Gastroesophageal sphincter (tissue), 4 donors: ENCODE measurements around the gene STAM. TPM values are rescaled to one million over a fixed set of nuclear protein-coding genes. Genes with fewer than 3 reads are reported as not detected.

Experiments used
- ATAC-seq: fragments of 150-250 bp; one replicate; pipeline ENCODE4 v1.9.1; 2016; ENCODE audit warnings: mild to moderate bottlenecking, moderate library complexity
- H3K27ac ChIP-seq, 4 donors: fragments of 200-600 bp; sonication (generic) in 3 of 4; 1 replicate in 3 of 4; 2 replicates in 1 of 4; pipeline ENCODE4 v1.5.1; 2016 to 2019
- H3K27me3 ChIP-seq: fragments of 200-600 bp; sonication (generic); one replicate; pipeline ENCODE4 v1.5.1; 2019
- H3K36me3 ChIP-seq, 2 donors: fragments of 200-600 bp; sonication (generic); one replicate each; pipeline ENCODE4 v1.5.1; 2019; ENCODE audit warnings: control low read depth in 1 of 2
- H3K4me1 ChIP-seq, 3 donors: fragments of 200-600 bp; sonication (generic); 1 replicate in 2 of 3; 2 replicates in 1 of 3; pipeline ENCODE4 v1.5.1; 2016 to 2019; ENCODE audit warnings: control low read depth in 2 of 3
- H3K4me3 ChIP-seq, 2 donors: fragments of 200-600 bp; sonication (generic); one replicate each; pipeline ENCODE4 v1.5.1; 2019; ENCODE audit warnings: mild to moderate bottlenecking in 1 of 2, moderate library complexity in 1 of 2
- H3K9me3 ChIP-seq, 3 donors: fragments of 200-600 bp; sonication (generic); one replicate each; pipeline ENCODE4 v1.5.1; 2017 to 2019; ENCODE audit warnings: control low read depth in 2 of 3
- EP300 ChIP-seq: sonication (generic); formaldehyde crosslinking; IDR thresholded peaks from one replicate; pipeline ENCODE4 v1.6.1; 2017; ENCODE audit warnings: antibody characterized with exemption, mild to moderate bottlenecking
- POLR2A ChIP-seq, 2 donors: fragments of 450-650 bp; IDR thresholded peaks; one replicate each; pipeline ENCODE4 v1.6.1; 2017; ENCODE audit warnings: antibody characterized with exemption in 2 of 2, mild to moderate bottlenecking in 2 of 2, moderate library complexity in 1 of 2
- POLR2AphosphoS5 ChIP-seq: sonication (generic); formaldehyde crosslinking; IDR thresholded peaks from one replicate; pipeline ENCODE4 v1.6.1; 2017; ENCODE audit warnings: antibody characterized with exemption
- WGBS, 2 donors: methylation state at CpG; one replicate each; pipeline ENCODE4 v1.1.5; 2018; ENCODE audit warnings: low coverage in 1 of 2; 5-methylcytosine and 5-hydroxymethylcytosine counted together
- total RNA-seq, 4 donors: library from RNA; depleted of rRNA; stranded (reverse); fragments of >200 nt; gene quantifications; one replicate each; pipeline ENCODE4 v1.1.0, GENCODE V29; 2016
- TF ChIP-seq, protein P1 (sequence below), 4 experiments: fragments of 200-600 bp in 2 of 4; fragments of 450-650 bp in 2 of 4; sonication (generic) in 1 of 4; IDR thresholded peaks; one replicate each; pipeline ENCODE4 v1.5.1; 2017 to 2019; ENCODE audit warnings: antibody characterized with exemption in 4 of 4, mild to moderate bottlenecking in 2 of 4, moderate library complexity in 2 of 4

The STAM gene
- total RNA-seq, 4 donors from 2014 or later: 14.9 to 192 (median 19.2) TPM

GRCh38 chr10:17703706-17704105, 59.8 kb downstream of the STAM start:
- Histone ChIP-seq H3K27me3 (no peaks in the 10 kb centered on the region), H3K36me3 (peaks cover 0 to 75% of the 10 kb centered on the region in 2 donors), H3K4me1 (no peaks in the 10 kb centered on the region), H3K27ac (no peak overlapping the region), H3K4me3 (no peak overlapping the region), H3K9me3 (no peaks in the 10 kb centered on the region)
- 97 to 100% methylated on average over 3 of the region's 3 CpGs for WGBS, 2 donors
- no peak for ATAC-seq
- no peak for TF ChIP-seq POLR2A (IDR thresholded peaks at IDR 0.05)
- TF ChIP-seq POLR2AphosphoS5: no peak
- no peak for TF ChIP-seq EP300
- TF ChIP-seq, protein P1, sequence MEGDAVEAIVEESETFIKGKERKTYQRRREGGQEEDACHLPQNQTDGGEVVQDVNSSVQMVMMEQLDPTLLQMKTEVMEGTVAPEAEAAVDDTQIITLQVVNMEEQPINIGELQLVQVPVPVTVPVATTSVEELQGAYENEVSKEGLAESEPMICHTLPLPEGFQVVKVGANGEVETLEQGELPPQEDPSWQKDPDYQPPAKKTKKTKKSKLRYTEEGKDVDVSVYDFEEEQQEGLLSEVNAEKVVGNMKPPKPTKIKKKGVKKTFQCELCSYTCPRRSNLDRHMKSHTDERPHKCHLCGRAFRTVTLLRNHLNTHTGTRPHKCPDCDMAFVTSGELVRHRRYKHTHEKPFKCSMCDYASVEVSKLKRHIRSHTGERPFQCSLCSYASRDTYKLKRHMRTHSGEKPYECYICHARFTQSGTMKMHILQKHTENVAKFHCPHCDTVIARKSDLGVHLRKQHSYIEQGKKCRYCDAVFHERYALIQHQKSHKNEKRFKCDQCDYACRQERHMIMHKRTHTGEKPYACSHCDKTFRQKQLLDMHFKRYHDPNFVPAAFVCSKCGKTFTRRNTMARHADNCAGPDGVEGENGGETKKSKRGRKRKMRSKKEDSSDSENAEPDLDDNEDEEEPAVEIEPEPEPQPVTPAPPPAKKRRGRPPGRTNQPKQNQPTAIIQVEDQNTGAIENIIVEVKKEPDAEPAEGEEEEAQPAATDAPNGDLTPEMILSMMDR (IDR thresholded peaks at IDR 0.05): no peak

GRCh38 chr10:17708821-17709220, 64.9 kb downstream of the STAM start:
- TF ChIP-seq EP300: no peak
- TF ChIP-seq POLR2AphosphoS5: no peak
- TF ChIP-seq, protein P1 (IDR thresholded peaks at IDR 0.05): no peak
- TF ChIP-seq POLR2A (IDR thresholded peaks at IDR 0.05): no peak
- WGBS, 2 donors: 88 to 100% methylated on average over 5 to 10 of the region's 10 CpGs
- Histone ChIP-seq H3K9me3 (no peaks in the 10 kb centered on the region), H3K27me3 (no peaks in the 10 kb centered on the region), H3K27ac (no peak overlapping the region), H3K4me3 (no peak overlapping the region), H3K4me1 (no peaks in the 10 kb centered on the region), H3K36me3 (peaks cover 0 to 97% of the 10 kb centered on the region in 2 donors)
- no peak for ATAC-seq

DNA sequence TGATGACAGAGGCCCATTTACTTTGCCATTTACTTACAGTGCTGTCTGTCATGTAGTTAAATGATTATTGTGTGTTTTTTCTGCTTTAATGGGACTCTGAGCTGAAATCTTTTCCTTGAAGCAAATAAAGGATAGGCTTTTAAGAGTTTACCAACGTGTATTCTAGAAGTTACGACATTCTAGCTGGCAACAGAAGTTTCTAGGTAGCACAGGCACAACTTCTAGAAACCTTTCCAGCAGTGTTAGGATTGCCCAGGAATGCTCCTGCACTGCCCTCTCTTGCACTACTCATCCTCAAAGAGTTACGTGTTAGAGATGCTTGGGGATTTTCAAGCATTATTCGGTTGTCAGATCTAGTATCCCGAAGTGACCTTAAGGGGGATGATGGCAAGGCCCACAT, 65.5 kb downstream of the STAM start:
- Histone ChIP-seq H3K4me1 (no peaks in the 10 kb centered on the region), H3K36me3 (peaks cover 0 to 97% of the 10 kb centered on the region in 2 donors), H3K9me3 (no peaks in the 10 kb centered on the region), H3K27ac (no peak overlapping the region), H3K27me3 (no peaks in the 10 kb centered on the region), H3K4me3 (no peak overlapping the region)
- TF ChIP-seq, protein P1 (IDR thresholded peaks at IDR 0.05): no peak
- TF ChIP-seq POLR2A (IDR thresholded peaks at IDR 0.05) (no peak), EP300 (no peak), POLR2AphosphoS5 (no peak)
- 67 to 89% methylated on average over 4 to 5 of the region's 5 CpGs for WGBS, 2 donors
- ATAC-seq: no peak

DNA sequence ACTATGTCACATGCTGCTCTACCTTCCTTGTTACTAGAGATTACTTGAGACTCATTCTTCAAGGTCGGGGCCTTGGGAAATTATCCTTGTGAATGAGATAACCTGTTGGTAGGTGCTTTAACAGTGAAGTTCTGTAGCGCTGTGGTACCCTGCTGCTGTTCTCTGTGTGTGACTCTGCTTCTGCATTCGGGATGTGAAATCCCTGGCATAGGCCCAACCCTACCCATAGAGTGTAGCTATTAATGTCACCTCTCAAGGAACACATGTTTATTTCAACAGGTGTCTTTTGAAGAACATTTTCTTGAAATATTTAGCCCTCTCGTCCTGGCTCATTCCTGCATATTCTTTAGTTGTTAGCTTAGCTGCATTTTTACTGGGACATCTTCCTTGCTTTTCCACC, 66.2 kb downstream of the STAM start:
- Histone ChIP-seq H3K9me3 (no peaks in the 10 kb centered on the region), H3K4me3 (no peak overlapping the region), H3K4me1 (no peaks in the 10 kb centered on the region), H3K36me3 (peaks cover 0 to 97% of the 10 kb centered on the region in 2 donors), H3K27ac (no peak overlapping the region), H3K27me3 (no peaks in the 10 kb centered on the region)
- ATAC-seq: no peak
- no peak for TF ChIP-seq EP300
- no peak for TF ChIP-seq POLR2A (IDR thresholded peaks at IDR 0.05)
- WGBS, 2 donors: 49 to 79% methylated on average over 3 to 4 of the region's 4 CpGs

GRCh38 chr10:17712053-17712452, 68.1 kb downstream of the STAM start:
- ATAC-seq: no peak
- no peaks in the 10 kb centered on the region for H3K4me1 ChIP-seq
- no peak overlapping the region for H3K27ac ChIP-seq
- no peak overlapping the region for H3K4me3 ChIP-seq
- peaks cover 0 to 97% of the 10 kb centered on the region in 2 donors for H3K36me3 ChIP-seq
- WGBS, 2 donors: 94 to 97% methylated on average over 5 of the region's 5 CpGs
- TF ChIP-seq POLR2AphosphoS5: no peak
- TF ChIP-seq POLR2A (IDR thresholded peaks at IDR 0.05): no peak
- TF ChIP-seq, protein P1 (IDR thresholded peaks at IDR 0.05): no peak
- TF ChIP-seq EP300: no peak
- no peaks in the 10 kb centered on the region for H3K27me3 ChIP-seq
- no peaks in the 10 kb centered on the region for H3K9me3 ChIP-seq
